Astrocyte (in vitro differentiated cells and primary cell): ENCODE measurements around the gene VSTM5.

Source experiments
- EZH2 ChIP-seq: IDR thresholded peaks from 2 replicates; pipeline ENCODE4 v1.6.1; 2012; ENCODE audit warnings: mild to moderate bottlenecking, low read length, inconsistent platforms; ENCODE audit not compliant: insufficient read depth
- TF ChIP-seq, protein P1 (sequence below): IDR thresholded peaks from 2 replicates; pipeline ENCODE4 v1.5.1; 2011; ENCODE audit warnings: low read depth, mild to moderate bottlenecking, inconsistent platforms, low read length, moderate library complexity; ENCODE audit not compliant: insufficient read depth

DNA sequence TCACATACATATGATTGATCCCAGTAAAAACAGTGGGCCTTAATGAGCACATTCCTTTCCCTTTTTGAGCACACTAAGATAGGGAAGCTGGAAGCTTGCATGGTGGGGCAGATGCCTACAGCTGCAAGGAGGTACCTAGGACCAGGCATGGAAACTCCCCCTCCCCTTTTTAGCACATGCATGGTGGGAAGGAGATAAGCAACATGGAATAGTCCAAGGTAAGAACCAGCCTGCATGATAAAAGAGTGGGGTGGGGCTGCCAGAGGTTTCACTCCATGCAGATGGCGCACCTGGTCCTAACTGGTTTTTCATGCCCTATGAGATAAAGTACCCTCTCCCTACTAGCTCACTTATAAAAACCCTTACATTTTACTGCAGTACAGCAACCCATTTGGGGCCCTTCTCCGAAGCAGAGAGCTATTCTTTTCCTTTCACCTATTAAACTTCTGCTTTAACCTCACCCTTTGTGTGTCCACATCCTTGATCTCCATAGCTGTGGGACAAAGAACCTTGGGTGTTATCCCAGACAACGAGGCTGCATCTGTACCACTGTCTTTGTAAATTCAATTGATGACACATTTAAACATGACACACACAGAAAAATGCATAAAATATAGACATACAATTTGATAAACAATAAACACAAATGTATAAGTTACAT lies 40.1 kb upstream of the VSTM5 start:
- TF ChIP-seq, protein P1, sequence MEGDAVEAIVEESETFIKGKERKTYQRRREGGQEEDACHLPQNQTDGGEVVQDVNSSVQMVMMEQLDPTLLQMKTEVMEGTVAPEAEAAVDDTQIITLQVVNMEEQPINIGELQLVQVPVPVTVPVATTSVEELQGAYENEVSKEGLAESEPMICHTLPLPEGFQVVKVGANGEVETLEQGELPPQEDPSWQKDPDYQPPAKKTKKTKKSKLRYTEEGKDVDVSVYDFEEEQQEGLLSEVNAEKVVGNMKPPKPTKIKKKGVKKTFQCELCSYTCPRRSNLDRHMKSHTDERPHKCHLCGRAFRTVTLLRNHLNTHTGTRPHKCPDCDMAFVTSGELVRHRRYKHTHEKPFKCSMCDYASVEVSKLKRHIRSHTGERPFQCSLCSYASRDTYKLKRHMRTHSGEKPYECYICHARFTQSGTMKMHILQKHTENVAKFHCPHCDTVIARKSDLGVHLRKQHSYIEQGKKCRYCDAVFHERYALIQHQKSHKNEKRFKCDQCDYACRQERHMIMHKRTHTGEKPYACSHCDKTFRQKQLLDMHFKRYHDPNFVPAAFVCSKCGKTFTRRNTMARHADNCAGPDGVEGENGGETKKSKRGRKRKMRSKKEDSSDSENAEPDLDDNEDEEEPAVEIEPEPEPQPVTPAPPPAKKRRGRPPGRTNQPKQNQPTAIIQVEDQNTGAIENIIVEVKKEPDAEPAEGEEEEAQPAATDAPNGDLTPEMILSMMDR, result no peak
- no peak for TF ChIP-seq EZH2
